H9 (cell line): Measurements from ENCODE around the gene GRM1. TPM values are rescaled to one million over a fixed set of nuclear protein-coding genes. Genes with fewer than 3 reads are reported as not detected.

Experiments used
- DNase-seq: peaks from one replicate; pipeline ENCODE4 v3.0.0-alpha.2; 2017
- H2AFZ ChIP-seq: one replicate; pipeline ENCODE4 v1.6.1; 2013; ENCODE audit warnings: mild to moderate bottlenecking, low read length, control low read depth, moderate library complexity
- H2AK5ac ChIP-seq: 2 replicates; pipeline ENCODE4 v1.6.1; 2013; ENCODE audit warnings: low read length, control low read depth, mixed read lengths; ENCODE audit not compliant: insufficient read length
- H2BK120ac ChIP-seq: one replicate; pipeline ENCODE4 v1.6.1; 2013; ENCODE audit warnings: low read depth, mild to moderate bottlenecking, low read length, control low read depth, inconsistent platforms; ENCODE audit not compliant: poor library complexity, severe bottlenecking
- H2BK12ac ChIP-seq: 2 replicates; pipeline ENCODE4 v1.6.1; 2013; ENCODE audit warnings: low read length, control low read depth, mixed read lengths, low read depth; ENCODE audit not compliant: insufficient read length
- H2BK15ac ChIP-seq: 2 replicates; pipeline ENCODE4 v1.6.1; 2013; ENCODE audit warnings: low read depth, low read length, control low read depth
- H2BK20ac ChIP-seq: one replicate; pipeline ENCODE4 v1.6.1; 2013; ENCODE audit warnings: low read depth, mild to moderate bottlenecking, low read length, control low read depth, inconsistent platforms; ENCODE audit not compliant: poor library complexity, severe bottlenecking
- H2BK5ac ChIP-seq: 2 replicates; pipeline ENCODE4 v1.6.1; 2013; ENCODE audit warnings: low read length, control low read depth, mixed read lengths; ENCODE audit not compliant: insufficient read length
- H3K14ac ChIP-seq: 2 replicates; pipeline ENCODE4 v1.6.1; 2013; ENCODE audit warnings: low read length, control low read depth; ENCODE audit not compliant: insufficient read depth
- H3K18ac ChIP-seq: 2 replicates; pipeline ENCODE4 v1.6.1; 2013; ENCODE audit warnings: low read depth, mild to moderate bottlenecking, mixed read lengths, low read length, control low read depth; ENCODE audit not compliant: insufficient read length
- H3K23ac ChIP-seq: 2 replicates; pipeline ENCODE4 v1.6.1; 2013; ENCODE audit warnings: low read length, control low read depth, mixed read lengths, low read depth; ENCODE audit not compliant: insufficient read length
- H3K23me2 ChIP-seq: 2 replicates; pipeline ENCODE4 v1.6.1; 2013; ENCODE audit warnings: low read depth, mild to moderate bottlenecking, mixed read lengths, low read length, control low read depth; ENCODE audit not compliant: insufficient read length, poor library complexity, severe bottlenecking
- H3K27ac ChIP-seq: 2 replicates; pipeline ENCODE4 v1.5.1; 2013; ENCODE audit warnings: low read length, control low read depth, mixed read lengths, low read depth; ENCODE audit not compliant: insufficient read length
- H3K27me3 ChIP-seq: 2 replicates; pipeline ENCODE4 v1.6.1; 2013; ENCODE audit warnings: low read length, control low read depth, inconsistent platforms; ENCODE audit not compliant: insufficient read depth
- H3K4ac ChIP-seq: 2 replicates; pipeline ENCODE4 v1.6.1; 2013; ENCODE audit warnings: low read depth, mild to moderate bottlenecking, control low read depth, inconsistent platforms, low read length, moderate library complexity
- H3K4me1 ChIP-seq: 2 replicates; pipeline ENCODE4 v1.6.1; 2013; ENCODE audit warnings: low read length, control low read depth, inconsistent platforms; ENCODE audit not compliant: insufficient read depth
- H3K4me2 ChIP-seq: 2 replicates; pipeline ENCODE4 v1.6.1; 2013; ENCODE audit warnings: low read length, control low read depth, mixed read lengths; ENCODE audit not compliant: insufficient read length, insufficient read depth
- H3K56ac ChIP-seq: 2 replicates; pipeline ENCODE4 v1.6.1; 2013; ENCODE audit warnings: low read depth, mild to moderate bottlenecking, mixed read lengths, low read length, control low read depth; ENCODE audit not compliant: insufficient read length
- H3K79me1 ChIP-seq: 2 replicates; pipeline ENCODE4 v1.6.1; 2013; ENCODE audit warnings: low read depth, mild to moderate bottlenecking, moderate library complexity, low read length, control low read depth, inconsistent platforms; ENCODE audit not compliant: insufficient read depth, poor library complexity, severe bottlenecking
- H3K79me2 ChIP-seq: 2 replicates; pipeline ENCODE4 v1.6.1; 2013; ENCODE audit warnings: low read length, control low read depth, inconsistent platforms; ENCODE audit not compliant: insufficient read depth
- H3K9ac ChIP-seq: 2 replicates; pipeline ENCODE4 v1.6.1; 2013; ENCODE audit warnings: low read length, control low read depth, mixed read lengths; ENCODE audit not compliant: insufficient read length; ENCODE audit errors: extremely low read depth
- H3K9me3 ChIP-seq: one replicate; pipeline ENCODE4 v1.6.1; 2013; ENCODE audit warnings: low read depth, low read length, inconsistent platforms; ENCODE audit not compliant: control insufficient read depth
- H3T11ph ChIP-seq: one replicate; pipeline ENCODE4 v1.6.1; 2013; ENCODE audit warnings: mild to moderate bottlenecking, low read length, control low read depth, inconsistent platforms
- H4K20me1 ChIP-seq: one replicate; pipeline ENCODE4 v1.6.1; 2013; ENCODE audit not compliant: control insufficient read depth, insufficient read length, insufficient read depth
- H4K5ac ChIP-seq: 2 replicates; pipeline ENCODE4 v1.6.1; 2013; ENCODE audit warnings: low read depth, mild to moderate bottlenecking, mixed read lengths, low read length, control low read depth; ENCODE audit not compliant: insufficient read length
- H4K8ac ChIP-seq: replicated peaks from 2 replicates; pipeline ENCODE4 v1.6.1; 2013; ENCODE audit warnings: low read length, control low read depth, mixed read lengths, low read depth; ENCODE audit not compliant: insufficient read length
- H4K91ac ChIP-seq: 2 replicates; pipeline ENCODE4 v1.6.1; 2013; ENCODE audit warnings: low read depth, mild to moderate bottlenecking, moderate library complexity, mixed read lengths, low read length, control low read depth; ENCODE audit not compliant: insufficient read length
- H3K27ac Mint-ChIP-seq, 3 experiments: 2 replicates in 2 of 3; 3 replicates in 1 of 3; pipeline ENCODE4 v1.8.0; 2020 to 2021; ENCODE audit warnings: mixed read lengths in 3 of 3, mild to moderate bottlenecking in 1 of 3, moderate library complexity in 1 of 3
- H3K27me3 Mint-ChIP-seq: 2 replicates; pipeline ENCODE4 v1.8.0; 2021; ENCODE audit warnings: low read depth, mild to moderate bottlenecking, moderate library complexity, mixed read lengths
- H3K36me3 Mint-ChIP-seq, 3 experiments: 2 replicates in 2 of 3; 3 replicates in 1 of 3; pipeline ENCODE4 v1.8.0; 2020 to 2021; ENCODE audit warnings: low read depth in 3 of 3, mixed read lengths in 3 of 3; ENCODE audit not compliant: insufficient read depth in 1 of 3
- H3K4me1 Mint-ChIP-seq, 2 experiments: 2 replicates each; pipeline ENCODE4 v1.8.0; 2020; ENCODE audit warnings: mixed read lengths in 2 of 2
- H3K4me3 Mint-ChIP-seq, 2 experiments: 2 replicates in 1 of 2; 3 replicates in 1 of 2; pipeline ENCODE4 v1.8.0; 2020 to 2021; ENCODE audit warnings: mild to moderate bottlenecking in 2 of 2, mixed read lengths in 2 of 2, moderate library complexity in 1 of 2
- H3K9me3 Mint-ChIP-seq, 2 experiments: 2 replicates in 1 of 2; 3 replicates in 1 of 2; pipeline ENCODE4 v1.8.0; 2020; ENCODE audit warnings: mild to moderate bottlenecking in 2 of 2, mixed read lengths in 2 of 2, moderate library complexity in 1 of 2
- CTCF ChIP-seq: fragments of 200-600 bp; sonication (generic); conservative IDR thresholded peaks from 3 replicates; pipeline ENCODE4 v1.8.0; 2021; ENCODE audit warnings: antibody characterized with exemption, mild to moderate bottlenecking
- WGBS: extraction: QIAGEN DNeasy Blood & Tissue Kit; methylation state at CpG from one replicate; pipeline ENCODE4 v1.1.7; 2013; ENCODE audit warnings: missing lambda C conversion rate, low lambda C conversion rate, mixed read lengths; ENCODE audit not compliant: insufficient read length; ENCODE audit errors: extremely low coverage; 5-methylcytosine and 5-hydroxymethylcytosine counted together
- total RNA-seq: library from RNA; stranded (reverse); gene quantifications from 2 replicates; pipeline ENCODE4 v1.2.1, GENCODE V29; 2021

GRM1 gene
- total RNA-seq, 1 experiment from 2014 or later: 0.39 TPM

GRCh38 chr6:146092961-146093686, 64.3 kb downstream of the GRM1 start:
- Histone ChIP-seq H3K4me2 (no peak overlapping the region), H4K91ac (no peak overlapping the region), H3K9ac (no peak overlapping the region), H3K9me3 (no peaks in the 10 kb centered on the region), H2BK15ac (no peak overlapping the region), H4K8ac (no peak overlapping the region), H2AFZ (no peak overlapping the region), H3T11ph (no peak overlapping the region), H3K4me1 (no peaks in the 10 kb centered on the region), H3K79me1 (no peaks in the 10 kb centered on the region), H3K14ac (no peak overlapping the region), H3K23ac (no peak overlapping the region), H4K20me1 (no peaks in the 10 kb centered on the region), H3K18ac (no peak overlapping the region), H2BK120ac (no peak overlapping the region), H3K23me2 (no peaks in the 10 kb centered on the region), H3K27ac (no peak overlapping the region), H3K27me3 (no peaks in the 10 kb centered on the region), H3K4ac (no peak overlapping the region), H2BK5ac (no peak overlapping the region), H2AK5ac (no peak overlapping the region), H2BK12ac (no peak overlapping the region), H3K79me2 (no peaks in the 10 kb centered on the region), H3K56ac (no peak overlapping the region), H2BK20ac (no peak overlapping the region), H4K5ac (no peak overlapping the region)
- no peak for DNase-seq
- peaks cover 5 to 18% of the 10 kb centered on the region in 2 experiments for H3K4me1 Mint-ChIP-seq
- no peaks in the 10 kb centered on the region for H3K36me3 Mint-ChIP-seq
- peak overlapping the region in 2 of 3 experiments; percentile 16 to 69; a peak in 5 of 7 replicates for H3K27ac Mint-ChIP-seq
- no peaks in the 10 kb centered on the region for H3K9me3 Mint-ChIP-seq
- H3K4me3 Mint-ChIP-seq: no peak overlapping the region
- H3K27me3 Mint-ChIP-seq: no peaks in the 10 kb centered on the region
- WGBS: no CpG with 5 or more reads among the region's 3 CpGs
- no peak for TF ChIP-seq CTCF
